ENCODE measurements around the gene TRIM65. TPM values are rescaled to one million over a fixed set of nuclear protein-coding genes. Genes with fewer than 3 reads are reported as not detected.

The TRIM65 gene
- total and polyA plus RNA-seq, 2 of the 13 experiments (the other 11 are each of a cell fraction or from before 2014, with no cell fraction given), result 10.3 to 22.4 TPM

DNA sequence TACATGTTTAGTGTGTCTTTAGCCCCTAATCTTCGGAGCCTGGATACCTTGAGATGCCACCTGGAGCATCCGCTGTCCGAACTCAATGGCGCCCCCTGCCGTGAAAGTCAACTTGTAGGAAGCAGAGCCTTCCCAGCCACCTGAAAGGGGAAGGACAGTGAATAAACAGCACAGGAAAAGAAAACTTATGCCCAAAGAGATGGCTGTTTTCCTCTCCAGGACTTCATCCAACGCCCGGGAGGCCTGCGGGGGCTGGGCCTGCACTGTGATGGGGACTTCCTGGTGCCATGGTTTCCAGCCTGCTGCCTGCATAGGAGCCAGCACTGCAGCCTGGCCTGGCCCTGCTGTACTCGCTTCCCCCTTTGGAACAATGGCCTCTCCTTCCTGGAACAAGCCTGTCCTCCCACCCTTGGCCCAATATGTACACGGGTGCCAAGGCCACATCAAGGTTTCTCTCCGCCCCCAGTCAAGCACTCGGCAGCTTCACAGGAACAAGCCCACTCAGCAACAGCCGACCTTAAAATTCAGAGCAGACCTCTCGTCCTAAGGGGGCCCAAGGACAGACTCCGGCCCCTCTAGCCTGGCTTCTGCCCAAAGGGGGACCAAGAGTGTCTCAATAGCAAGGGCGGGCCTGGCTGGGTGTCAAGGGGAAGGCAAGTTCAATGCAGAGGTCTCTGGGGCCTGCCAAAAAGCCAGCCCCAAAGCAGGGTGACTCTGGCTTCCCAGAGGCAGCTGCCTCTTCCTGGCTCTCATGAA, 48.0 kb downstream of the TRIM65 start (continued):
- no peak for TF ChIP-seq DMAP1 (CRISPR knock-in tag; IDR thresholded peaks at IDR 0.05)
- TF ChIP-seq MAFG (CRISPR knock-in tag; IDR thresholded peaks at IDR 0.05), result 0 out of 2 replicates have a peak, but pooled peaks have one; percentile 30
- 0 out of 2 replicates have a peak, but pooled peaks have one; percentile 42 for TF ChIP-seq PITX1 (CRISPR knock-in tag; IDR thresholded peaks at IDR 0.05)
- 0 out of 2 replicates have a peak, but pooled peaks have one; percentile 1 for TF ChIP-seq ZNF709 (CRISPR knock-in tag; IDR thresholded peaks at IDR 0.05)
- TF ChIP-seq SOX5 (CRISPR knock-in tag; IDR thresholded peaks at IDR 0.05; ENCODE audit: borderline replicate concordance), result peak; percentile 31; the same call in 1 of the 2 replicates
- TF ChIP-seq ZNF451 (CRISPR knock-in tag; IDR thresholded peaks at IDR 0.05), result peak; percentile 31; the same call in 1 of the 2 replicates
- peak; percentile 73; the same call in 1 of the 2 replicates for TF ChIP-seq ZNF230 (CRISPR knock-in tag; IDR thresholded peaks at IDR 0.05)
- peak; percentile 93; the same call in 1 of the 2 replicates for TF ChIP-seq ZNF383 (CRISPR knock-in tag; IDR thresholded peaks at IDR 0.05; ENCODE audit: borderline replicate concordance)
- no peak for TF ChIP-seq ATF7-NPFF (CRISPR knock-in tag; IDR thresholded peaks at IDR 0.05; ENCODE audit: low read depth)
- 0 out of 2 replicates have a peak, but pooled peaks have one; percentile 57 for TF ChIP-seq ZNF615 (CRISPR knock-in tag; IDR thresholded peaks at IDR 0.05; ENCODE audit: borderline replicate concordance)
- TF ChIP-seq ZNF331 (CRISPR knock-in tag; IDR thresholded peaks at IDR 0.05), result peak; percentile 9; the same call in 1 of the 2 replicates
- 0 out of 2 replicates have a peak, but pooled peaks have one; percentile 18 for TF ChIP-seq SOX13 (IDR thresholded peaks at IDR 0.05)
- TF ChIP-seq SOX13 (CRISPR knock-in tag; conservative IDR thresholded peaks at IDR 0.05 in 1 of 2, IDR thresholded peaks at IDR 0.05 in 1 of 2), result peak in 1 of 2 experiments; percentile 77; a peak in 2 of 4 replicates
- TF ChIP-seq, protein P1, sequence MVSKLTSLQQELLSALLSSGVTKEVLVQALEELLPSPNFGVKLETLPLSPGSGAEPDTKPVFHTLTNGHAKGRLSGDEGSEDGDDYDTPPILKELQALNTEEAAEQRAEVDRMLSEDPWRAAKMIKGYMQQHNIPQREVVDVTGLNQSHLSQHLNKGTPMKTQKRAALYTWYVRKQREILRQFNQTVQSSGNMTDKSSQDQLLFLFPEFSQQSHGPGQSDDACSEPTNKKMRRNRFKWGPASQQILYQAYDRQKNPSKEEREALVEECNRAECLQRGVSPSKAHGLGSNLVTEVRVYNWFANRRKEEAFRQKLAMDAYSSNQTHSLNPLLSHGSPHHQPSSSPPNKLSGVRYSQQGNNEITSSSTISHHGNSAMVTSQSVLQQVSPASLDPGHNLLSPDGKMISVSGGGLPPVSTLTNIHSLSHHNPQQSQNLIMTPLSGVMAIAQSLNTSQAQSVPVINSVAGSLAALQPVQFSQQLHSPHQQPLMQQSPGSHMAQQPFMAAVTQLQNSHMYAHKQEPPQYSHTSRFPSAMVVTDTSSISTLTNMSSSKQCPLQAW (CRISPR knock-in tag; IDR thresholded peaks at IDR 0.05), result peak; percentile 55
- peak; percentile 92 for TF ChIP-seq ZNF891 (CRISPR knock-in tag; IDR thresholded peaks at IDR 0.05)
- TF ChIP-seq SP5 (CRISPR knock-in tag; IDR thresholded peaks at IDR 0.05; ENCODE audit: borderline replicate concordance, low read depth), result peak; percentile 92
- peak; percentile 47; the same call in 1 of the 2 replicates for TF ChIP-seq ELF3 (CRISPR knock-in tag; IDR thresholded peaks at IDR 0.05)
- no peak for TF ChIP-seq TBX3 (IDR thresholded peaks at IDR 0.05; ENCODE audit: borderline replicate concordance)
- TF ChIP-seq GTF3A (CRISPR knock-in tag; conservative IDR thresholded peaks at IDR 0.05), result no peak
- TF ChIP-seq IRX3 (CRISPR knock-in tag; IDR thresholded peaks at IDR 0.05; ENCODE audit: borderline replicate concordance, low read depth), result no peak
- TF ChIP-seq ZFX (CRISPR knock-in tag; IDR thresholded peaks at IDR 0.05; ENCODE audit: low read depth), result peak; percentile 75
- TF ChIP-seq ZBTB42 (CRISPR knock-in tag; IDR thresholded peaks at IDR 0.05), result no peak
- TF ChIP-seq ZNF782 (CRISPR knock-in tag; IDR thresholded peaks at IDR 0.05; ENCODE audit: borderline replicate concordance), result 0 out of 2 replicates have a peak, but pooled peaks have one; percentile 84
- TF ChIP-seq, protein P2, sequence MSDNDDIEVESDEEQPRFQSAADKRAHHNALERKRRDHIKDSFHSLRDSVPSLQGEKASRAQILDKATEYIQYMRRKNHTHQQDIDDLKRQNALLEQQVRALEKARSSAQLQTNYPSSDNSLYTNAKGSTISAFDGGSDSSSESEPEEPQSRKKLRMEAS (IDR thresholded peaks at IDR 0.05), result peak; percentile 64; the same call in 1 of the 2 replicates
- TF ChIP-seq, protein P3, sequence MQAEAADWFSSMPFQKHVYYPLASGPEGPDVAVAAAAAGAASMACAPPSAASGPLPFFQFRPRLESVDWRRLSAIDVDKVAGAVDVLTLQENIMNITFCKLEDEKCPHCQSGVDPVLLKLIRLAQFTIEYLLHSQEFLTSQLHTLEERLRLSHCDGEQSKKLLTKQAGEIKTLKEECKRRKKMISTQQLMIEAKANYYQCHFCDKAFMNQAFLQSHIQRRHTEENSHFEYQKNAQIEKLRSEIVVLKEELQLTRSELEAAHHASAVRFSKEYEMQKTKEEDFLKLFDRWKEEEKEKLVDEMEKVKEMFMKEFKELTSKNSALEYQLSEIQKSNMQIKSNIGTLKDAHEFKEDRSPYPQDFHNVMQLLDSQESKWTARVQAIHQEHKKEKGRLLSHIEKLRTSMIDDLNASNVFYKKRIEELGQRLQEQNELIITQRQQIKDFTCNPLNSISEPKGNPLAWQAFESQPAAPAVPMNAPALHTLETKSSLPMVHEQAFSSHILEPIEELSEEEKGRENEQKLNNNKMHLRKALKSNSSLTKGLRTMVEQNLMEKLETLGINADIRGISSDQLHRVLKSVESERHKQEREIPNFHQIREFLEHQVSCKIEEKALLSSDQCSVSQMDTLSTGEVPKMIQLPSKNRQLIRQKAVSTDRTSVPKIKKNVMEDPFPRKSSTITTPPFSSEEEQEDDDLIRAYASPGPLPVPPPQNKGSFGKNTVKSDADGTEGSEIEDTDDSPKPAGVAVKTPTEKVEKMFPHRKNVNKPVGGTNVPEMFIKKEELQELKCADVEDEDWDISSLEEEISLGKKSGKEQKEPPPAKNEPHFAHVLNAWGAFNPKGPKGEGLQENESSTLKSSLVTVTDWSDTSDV (CRISPR knock-in tag; IDR thresholded peaks at IDR 0.05), result 0 out of 2 replicates have a peak, but pooled peaks have one; percentile 58
- TF ChIP-seq, protein P4, sequence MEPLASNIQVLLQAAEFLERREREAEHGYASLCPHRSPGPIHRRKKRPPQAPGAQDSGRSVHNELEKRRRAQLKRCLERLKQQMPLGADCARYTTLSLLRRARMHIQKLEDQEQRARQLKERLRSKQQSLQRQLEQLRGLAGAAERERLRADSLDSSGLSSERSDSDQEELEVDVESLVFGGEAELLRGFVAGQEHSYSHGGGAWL (CRISPR knock-in tag; IDR thresholded peaks at IDR 0.05), result peak; percentile 15

Data from HepG2 (cell line).